Tibial nerve (tissue), 3 donors: ENCODE results near the gene FAM236C.
"Not testable (repeated sequence)": the region's sequence is repeated elsewhere in the genome, so short reads cannot be mapped to it uniquely, and the experiment has no call there.

Experiments
- CTCF ChIP-seq, 5 experiments: fragments of 200-600 bp in 3 of 5; fragments of 450-650 bp in 2 of 5; sonication (generic) in 3 of 5; IDR thresholded peaks; one replicate each; pipeline ENCODE4 v1.5.1; 2016 to 2019; ENCODE audit warnings: antibody characterized with exemption in 5 of 5, mild to moderate bottlenecking in 3 of 5, moderate library complexity in 2 of 5
- POLR2A ChIP-seq, 2 donors: fragments of 450-650 bp; IDR thresholded peaks; one replicate each; pipeline ENCODE4 v1.6.1; 2017; ENCODE audit warnings: antibody characterized with exemption in 2 of 2, mild to moderate bottlenecking in 2 of 2, moderate library complexity in 2 of 2

DNA sequence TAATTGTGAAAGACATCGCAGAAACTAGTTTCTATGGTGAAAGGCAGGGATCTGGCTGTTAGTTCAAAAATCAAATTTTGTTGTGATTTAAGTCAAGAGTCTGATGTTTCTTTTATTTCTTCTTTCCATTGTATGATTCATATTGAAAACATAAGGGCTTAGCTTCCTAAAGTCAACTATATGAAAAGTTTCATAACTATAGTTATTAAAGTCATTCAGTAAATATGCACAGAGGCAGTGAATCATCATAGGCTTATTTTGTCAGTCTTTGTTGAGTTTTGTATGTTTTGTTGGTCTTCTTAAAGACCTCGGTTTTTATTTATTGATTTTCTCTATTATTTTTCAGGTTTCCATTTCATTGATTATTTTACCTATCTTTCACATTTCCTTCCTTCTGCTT lies 29.5 kb upstream of the FAM236C start:
- TF ChIP-seq CTCF, POLR2A (IDR thresholded peaks at IDR 0.05): not testable (repeated sequence)
